DND-41 (cell line): ENCODE measurements around the gene PTPRN2.

Experiments
- EZH2 ChIP-seq: IDR thresholded peaks from 3 replicates; pipeline ENCODE4 v1.6.1; 2012; ENCODE audit warnings: borderline replicate concordance, low read depth, mild to moderate bottlenecking, moderate library complexity, low read length, inconsistent platforms; ENCODE audit not compliant: severe bottlenecking
- TF ChIP-seq, protein P1 (sequence below): IDR thresholded peaks from 2 replicates; pipeline ENCODE4 v1.5.1; 2012; ENCODE audit warnings: borderline replicate concordance, low read length, moderate library complexity, mild to moderate bottlenecking; ENCODE audit not compliant: poor library complexity, severe bottlenecking; ENCODE audit errors: extremely low read depth

DNA sequence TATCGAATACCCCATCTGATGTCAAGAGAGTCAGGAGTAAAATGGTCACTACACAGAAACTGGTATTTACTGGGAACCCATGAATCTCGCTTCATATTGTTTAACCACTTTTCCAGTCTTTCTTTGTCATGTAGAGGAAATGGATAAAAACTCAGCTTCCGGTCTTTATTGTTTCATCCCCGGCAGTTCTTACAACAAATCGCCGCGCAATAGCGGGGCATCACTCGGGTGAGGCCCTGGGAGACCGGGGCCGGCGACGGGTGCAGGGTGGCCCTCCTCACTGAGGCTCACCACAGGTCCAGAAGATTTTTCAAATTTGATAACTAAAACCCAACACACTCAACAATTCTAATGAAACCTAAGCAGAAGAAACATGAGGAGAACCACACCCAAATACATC is 35.6 kb upstream of the PTPRN2 start:
- no peak for TF ChIP-seq EZH2
- TF ChIP-seq, protein P1, sequence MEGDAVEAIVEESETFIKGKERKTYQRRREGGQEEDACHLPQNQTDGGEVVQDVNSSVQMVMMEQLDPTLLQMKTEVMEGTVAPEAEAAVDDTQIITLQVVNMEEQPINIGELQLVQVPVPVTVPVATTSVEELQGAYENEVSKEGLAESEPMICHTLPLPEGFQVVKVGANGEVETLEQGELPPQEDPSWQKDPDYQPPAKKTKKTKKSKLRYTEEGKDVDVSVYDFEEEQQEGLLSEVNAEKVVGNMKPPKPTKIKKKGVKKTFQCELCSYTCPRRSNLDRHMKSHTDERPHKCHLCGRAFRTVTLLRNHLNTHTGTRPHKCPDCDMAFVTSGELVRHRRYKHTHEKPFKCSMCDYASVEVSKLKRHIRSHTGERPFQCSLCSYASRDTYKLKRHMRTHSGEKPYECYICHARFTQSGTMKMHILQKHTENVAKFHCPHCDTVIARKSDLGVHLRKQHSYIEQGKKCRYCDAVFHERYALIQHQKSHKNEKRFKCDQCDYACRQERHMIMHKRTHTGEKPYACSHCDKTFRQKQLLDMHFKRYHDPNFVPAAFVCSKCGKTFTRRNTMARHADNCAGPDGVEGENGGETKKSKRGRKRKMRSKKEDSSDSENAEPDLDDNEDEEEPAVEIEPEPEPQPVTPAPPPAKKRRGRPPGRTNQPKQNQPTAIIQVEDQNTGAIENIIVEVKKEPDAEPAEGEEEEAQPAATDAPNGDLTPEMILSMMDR: no peak
